PC-9 (cell line): ENCODE measurements around the gene AKAIN1. TPM values are rescaled to one million over a fixed set of nuclear protein-coding genes. Genes with fewer than 3 reads are reported as not detected.

Experiments used
- BruUV-seq: library from RNA; stranded (reverse); fragments of 400-500 nt; replicated peaks from 2 replicates; lab custom pipeline; 2021; lab: Mats Ljungman, UMichigan
- CTCF ChIA-PET: fragments of 300-600 bp; sonication (Branson Sonifier 250); formaldehyde crosslinking; loops from one replicate; lab custom pipeline; 2022; ENCODE audit warnings: antibody characterized with exemption; lab: Charles Lee
- POLR2A ChIA-PET: fragments of 300-600 bp; sonication (Branson Sonifier 250); formaldehyde crosslinking; loops from one replicate; lab custom pipeline; 2022; ENCODE audit warnings: antibody characterized with exemption; ENCODE audit not compliant: unreplicated experiment; lab: Charles Lee
- DNase-seq, 2 experiments: peaks; one replicate each; pipeline versions ENCODE4 v3.0.0 to v3.0.0-alpha.2; 2015 to 2022; ENCODE audit warnings: mixed read lengths in 1 of 2
- H2AFZ ChIP-seq: fragments of 200-600 bp; sonication (generic); 2 replicates; pipeline ENCODE4 v1.8.1; 2017; ENCODE audit warnings: antibody characterized with exemption
- H3F3A ChIP-seq: fragments of 200-600 bp; sonication (generic); 2 replicates; pipeline ENCODE4 v1.8.1; 2017; ENCODE audit warnings: antibody characterized with exemption, mild to moderate bottlenecking, low read depth; ENCODE audit not compliant: insufficient read depth
- H3K27ac ChIP-seq: fragments of 200-600 bp; sonication (generic); 2 replicates; pipeline ENCODE4 v1.6.1; 2016; ENCODE audit warnings: mixed run types
- H3K27me3 ChIP-seq: fragments of 200-600 bp; sonication (generic); 2 replicates; pipeline ENCODE4 v1.6.1; 2016; ENCODE audit warnings: low read depth, mixed run types; ENCODE audit not compliant: insufficient read depth
- H3K36me3 ChIP-seq: fragments of 200-600 bp; sonication (generic); 2 replicates; pipeline ENCODE4 v1.6.1; 2016; ENCODE audit warnings: low read depth, mixed run types
- H3K4me1 ChIP-seq: fragments of 200-600 bp; sonication (generic); replicated peaks from 2 replicates; pipeline ENCODE4 v1.6.1; 2016; ENCODE audit warnings: mixed run types; ENCODE audit not compliant: insufficient read depth
- H3K4me2 ChIP-seq: fragments of 200-600 bp; sonication (generic); 2 replicates; pipeline ENCODE4 v1.6.1; 2017; ENCODE audit warnings: mixed run types
- H3K4me3 ChIP-seq: fragments of 200-600 bp; sonication (generic); 2 replicates; pipeline ENCODE4 v1.6.1; 2016; ENCODE audit warnings: mixed run types
- H3K79me2 ChIP-seq: fragments of 200-600 bp; sonication (generic); 2 replicates; pipeline ENCODE4 v1.6.1; 2017; ENCODE audit warnings: low read depth, mixed run types
- H3K9me2 ChIP-seq: fragments of 200-600 bp; sonication (generic); 2 replicates; pipeline ENCODE4 v1.8.1; 2017; ENCODE audit warnings: mild to moderate bottlenecking; ENCODE audit not compliant: insufficient read depth
- H3K9me3 ChIP-seq: fragments of 200-600 bp; sonication (generic); 2 replicates; pipeline ENCODE4 v1.8.1; 2016; ENCODE audit warnings: low read depth; ENCODE audit not compliant: insufficient read depth
- H4K20me1 ChIP-seq: fragments of 200-600 bp; sonication (generic); 2 replicates; pipeline ENCODE4 v1.8.1; 2017; ENCODE audit not compliant: insufficient read depth
- CTCF ChIP-seq: fragments of 200-600 bp; sonication (generic); conservative IDR thresholded peaks from 2 replicates; pipeline ENCODE4 v1.6.1; 2017; ENCODE audit warnings: mixed run types, antibody characterized with exemption, mild to moderate bottlenecking, moderate library complexity
- EZH2 ChIP-seq: fragments of 200-600 bp; sonication (generic); IDR thresholded peaks from 2 replicates; pipeline ENCODE4 v1.8.0; 2017; ENCODE audit warnings: antibody characterized with exemption, low read depth
- intact Hi-C: fragments of 100-400 bp; cut with micrococcal nuclease; formaldehyde crosslinking; loops from one replicate; pipeline ENCODE4 v1.10.0; 2022; ENCODE audit not compliant: unreplicated experiment
- total RNA-seq: library from RNA; stranded (reverse); gene quantifications from 2 replicates; pipeline ENCODE4 v1.2.3, GENCODE V29; 2021

AKAIN1 gene
- total RNA-seq, 1 experiment from 2014 or later, result not detected

DNA sequence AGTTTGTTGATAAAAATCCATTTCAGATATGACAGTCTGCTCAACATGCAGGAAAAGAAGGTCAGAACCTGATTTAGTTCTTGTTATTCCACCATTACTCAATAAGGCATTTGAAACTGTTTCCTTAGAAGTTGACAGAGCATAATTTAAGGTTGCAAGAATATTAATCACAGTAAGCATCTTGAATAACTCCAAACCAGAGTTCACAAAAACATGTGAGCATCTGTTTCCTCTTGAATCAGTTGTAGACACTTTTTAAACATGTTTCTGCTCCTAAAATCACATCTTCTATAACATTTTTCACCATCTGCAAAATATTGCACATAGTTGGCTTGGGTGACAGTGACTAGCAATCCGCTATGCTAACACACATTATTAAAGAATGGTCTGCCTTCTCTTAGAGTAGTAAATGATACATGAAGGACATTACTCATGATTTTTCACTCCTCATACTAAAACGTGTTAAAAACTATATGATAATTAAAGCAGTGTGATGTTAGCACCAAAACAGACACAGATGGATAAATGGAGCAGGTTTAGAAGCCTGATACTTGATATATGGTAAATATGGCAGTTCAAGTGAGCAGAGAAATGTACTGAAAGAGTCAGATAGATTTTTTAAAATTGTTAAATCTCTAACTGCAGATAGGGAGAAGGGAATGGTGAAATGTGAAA, 30.3 kb downstream of the AKAIN1 start:
- CTCF ChIA-PET, result no interaction called here
- BruUV-seq, result no TSS peak
- H4K20me1 ChIP-seq, result no peaks in the 10 kb centered on the region
- POLR2A ChIA-PET, result no interaction called here
- no peak overlapping the region for H2AFZ ChIP-seq
- TF ChIP-seq CTCF (no peak), EZH2 (no peak)
- intact Hi-C loops, result loop anchor here (10.0 kb wide), 1 partner anchor 62 kb away; no protein-coding TSS in a partner anchor
- H3K9me2 ChIP-seq, result no peaks in the 10 kb centered on the region
- no peaks in the 10 kb centered on the region for H3K4me1 ChIP-seq
- H3F3A ChIP-seq, result no peaks in the 10 kb centered on the region
- H3K79me2 ChIP-seq, result no peaks in the 10 kb centered on the region
- no peaks in the 10 kb centered on the region for H3K27me3 ChIP-seq
- DNase-seq, result no peak
- H3K36me3 ChIP-seq, result no peaks in the 10 kb centered on the region
- H3K4me2 ChIP-seq, result no peak overlapping the region
- no peak overlapping the region for H3K4me3 ChIP-seq
- no peaks in the 10 kb centered on the region for H3K9me3 ChIP-seq
- H3K27ac ChIP-seq, result no peak overlapping the region

DNA sequence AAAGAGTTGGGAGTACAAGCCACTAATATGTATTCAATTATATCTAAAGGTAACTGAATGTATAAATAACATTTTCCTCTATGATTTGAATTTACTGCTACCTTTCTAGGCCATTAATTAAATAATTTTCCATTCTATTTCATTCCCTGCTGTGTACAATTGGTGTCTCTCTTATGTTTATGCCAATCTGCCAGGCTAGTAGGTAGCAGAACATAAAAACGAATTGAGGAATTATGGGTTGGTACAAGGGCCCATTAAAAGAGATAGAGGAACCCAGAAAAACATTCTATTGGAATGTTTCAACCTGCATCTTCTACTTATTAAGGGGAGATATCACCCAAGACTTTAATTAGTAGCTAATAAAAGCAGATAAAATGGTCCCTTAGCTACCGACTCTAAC, 32.2 kb downstream of the AKAIN1 start:
- Histone ChIP-seq H3K27me3 (no peaks in the 10 kb centered on the region), H3K4me3 (no peak overlapping the region), H3K4me2 (no peak overlapping the region), H3K36me3 (no peaks in the 10 kb centered on the region), H3K9me3 (no peaks in the 10 kb centered on the region), H3F3A (no peaks in the 10 kb centered on the region), H2AFZ (no peak overlapping the region), H3K27ac (no peak overlapping the region), H3K9me2 (no peaks in the 10 kb centered on the region), H3K4me1 (no peaks in the 10 kb centered on the region), H3K79me2 (no peaks in the 10 kb centered on the region), H4K20me1 (no peaks in the 10 kb centered on the region)
- intact Hi-C loops, result loop anchor here (10.0 kb wide), 1 partner anchor 60 kb away; no protein-coding TSS in a partner anchor
- TF ChIP-seq CTCF, result no peak
- no peak for TF ChIP-seq EZH2
- no peak for DNase-seq
- BruUV-seq, result no TSS peak
- ChIA-PET POLR2A (no interaction called here), CTCF (no interaction called here)

DNA sequence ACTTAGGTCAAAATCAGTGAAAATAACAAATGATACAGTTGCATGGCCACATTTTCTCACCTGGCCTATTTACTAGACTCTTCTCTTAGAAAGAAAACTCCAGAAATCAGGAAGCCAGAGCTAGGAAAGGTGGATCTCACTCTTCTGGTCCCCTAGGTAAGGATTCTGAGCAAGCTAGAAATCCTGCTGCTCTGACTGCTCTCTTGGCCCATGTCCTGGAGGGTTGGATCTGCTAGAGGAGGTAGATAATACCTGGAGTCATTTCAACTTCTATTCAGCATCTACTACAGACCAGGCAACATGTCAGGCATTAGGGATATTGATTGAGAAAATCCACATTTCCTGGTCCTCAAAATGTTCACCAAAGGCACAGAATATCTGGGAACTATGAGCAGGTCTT, 34.9 kb downstream of the AKAIN1 start:
- Histone ChIP-seq H3K36me3 (no peaks in the 10 kb centered on the region), H3K9me2 (no peaks in the 10 kb centered on the region), H3K4me1 (no peaks in the 10 kb centered on the region), H3K79me2 (no peaks in the 10 kb centered on the region), H3K9me3 (no peaks in the 10 kb centered on the region), H2AFZ (no peak overlapping the region), H3K4me2 (no peak overlapping the region), H3K4me3 (no peak overlapping the region), H3K27me3 (no peaks in the 10 kb centered on the region), H3F3A (no peaks in the 10 kb centered on the region), H3K27ac (no peak overlapping the region), H4K20me1 (no peaks in the 10 kb centered on the region)
- BruUV-seq, result no TSS peak
- intact Hi-C loops, result loop anchor here (10.0 kb wide), 1 partner anchor 57 kb away; no protein-coding TSS in a partner anchor
- DNase-seq, result no peak
- no peak for TF ChIP-seq CTCF
- TF ChIP-seq EZH2, result no peak
- ChIA-PET CTCF (no interaction called here), POLR2A (no interaction called here)
